DND-41 (cell line): ENCODE measurements around the gene LYPLA2.
A peak's percentile ranks its signal among the peaks of the same experiment; 100 is the strongest.

Source experiments
- ATAC-seq: fragments of 200-7000 bp; cut with Tn5 transposase; 3 replicates; pipeline ENCODE4 v1.9.1; 2021; ENCODE audit warnings: low read depth; ENCODE audit not compliant: insufficient read depth
- DNase-seq: peaks from one replicate; pipeline ENCODE4 v3.0.0-alpha.2; 2020
- H2AFZ ChIP-seq: 2 replicates; pipeline ENCODE4 v1.6.0; 2012; ENCODE audit warnings: low read depth, low read length
- H3K27ac ChIP-seq: 2 replicates; pipeline ENCODE4 v1.5.1; 2012; ENCODE audit warnings: low read length, inconsistent platforms
- H3K27me3 ChIP-seq: fragments of 200-600 bp; sonication (generic); 2 replicates; pipeline ENCODE4 v1.6.0; 2012; ENCODE audit warnings: low read length, mild to moderate bottlenecking, inconsistent platforms; ENCODE audit not compliant: insufficient read depth, poor library complexity
- H3K36me3 ChIP-seq: 2 replicates; pipeline ENCODE4 v1.5.1; 2012; ENCODE audit warnings: low read length, inconsistent platforms; ENCODE audit not compliant: insufficient read depth
- H3K4me1 ChIP-seq: 2 replicates; pipeline ENCODE4 v1.5.1; 2012; ENCODE audit warnings: mild to moderate bottlenecking, low read length; ENCODE audit not compliant: insufficient read depth
- H3K4me2 ChIP-seq: 2 replicates; pipeline ENCODE4 v1.6.0; 2012; ENCODE audit warnings: mild to moderate bottlenecking, moderate library complexity, low read length, inconsistent platforms; ENCODE audit not compliant: insufficient read depth
- H3K4me3 ChIP-seq, 2 experiments: fragments of 200-600 bp in 1 of 2; shearing (Covaris generic) in 1 of 2; 2 replicates each; pipeline ENCODE4 v1.5.1; 2012 to 2016; ENCODE audit warnings: inconsistent platforms in 2 of 2, low read length in 2 of 2, mild to moderate bottlenecking in 2 of 2, low read depth in 1 of 2, moderate library complexity in 1 of 2
- H3K79me2 ChIP-seq: 2 replicates; pipeline ENCODE4 v1.6.0; 2012; ENCODE audit warnings: low read length, inconsistent platforms; ENCODE audit not compliant: insufficient read depth
- H3K9ac ChIP-seq: 2 replicates; pipeline ENCODE4 v1.6.0; 2012; ENCODE audit warnings: low read depth, mild to moderate bottlenecking, inconsistent platforms, low read length, moderate library complexity
- H3K9me3 ChIP-seq: 2 replicates; pipeline ENCODE4 v1.5.1; 2012; ENCODE audit warnings: low read length, moderate library complexity, mild to moderate bottlenecking, inconsistent platforms; ENCODE audit not compliant: insufficient read depth, severe bottlenecking
- H4K20me1 ChIP-seq: 2 replicates; pipeline ENCODE4 v1.6.0; 2012; ENCODE audit warnings: low read length; ENCODE audit not compliant: insufficient read depth
- CTCF ChIP-seq: IDR thresholded peaks from 2 replicates; pipeline ENCODE4 v1.5.1; 2012; ENCODE audit warnings: borderline replicate concordance, low read length, moderate library complexity, mild to moderate bottlenecking; ENCODE audit not compliant: poor library complexity, severe bottlenecking; ENCODE audit errors: extremely low read depth
- EZH2 ChIP-seq: IDR thresholded peaks from 3 replicates; pipeline ENCODE4 v1.6.1; 2012; ENCODE audit warnings: borderline replicate concordance, low read depth, mild to moderate bottlenecking, moderate library complexity, low read length, inconsistent platforms; ENCODE audit not compliant: severe bottlenecking

Gene LYPLA2

GRCh38 chr1:23743287-23744152 is 47.4 kb upstream of the LYPLA2 start, which contains the start of gene ELOA:
TSS of gene ELOA (plus strand) at chr1:23743471. CDS start at chr1:23743504, 33 bp downstream.
- H3K27me3 ChIP-seq: no peaks in the 10 kb centered on the region
- peaks cover 25% of the 10 kb centered on the region for H3K36me3 ChIP-seq
- ATAC-seq (peak; percentile 95), DNase-seq (peak; percentile 85)
- H3K4me1 ChIP-seq: peaks cover 35% of the 10 kb centered on the region
- H3K4me3 ChIP-seq: peak within 1 kb of the TSS; percentile 97 to 98
- peak; percentile 2 for TF ChIP-seq CTCF
- no peak for TF ChIP-seq EZH2
- H2AFZ ChIP-seq: peak within 1 kb of the TSS; percentile 88
- peaks cover 37% of the 10 kb centered on the region for H4K20me1 ChIP-seq
- peaks cover 58% of the 10 kb centered on the region for H3K79me2 ChIP-seq
- H3K9ac ChIP-seq: peak within 1 kb of the TSS; percentile 94
- H3K9me3 ChIP-seq: no peaks in the 10 kb centered on the region
- peak within 1 kb of the TSS; percentile 85 for H3K27ac ChIP-seq
- peak within 1 kb of the TSS; percentile 84 for H3K4me2 ChIP-seq

GRCh38 chr1:23745515-23745914 is 45.4 kb upstream of the LYPLA2 start:
- Histone ChIP-seq H3K27ac (no peak overlapping the region), H3K9ac (peak overlapping the region; percentile 94; the same call in 1 of the 2 replicates), H3K9me3 (no peaks in the 10 kb centered on the region), H3K4me3 (no peak overlapping the region), H3K4me1 (peaks cover 35% of the 10 kb centered on the region), H3K79me2 (peaks cover 72% of the 10 kb centered on the region), H2AFZ (no peak overlapping the region), H3K4me2 (peak overlapping the region; percentile 84; the same call in 1 of the 2 replicates), H3K36me3 (peaks cover 38% of the 10 kb centered on the region), H4K20me1 (peaks cover 39% of the 10 kb centered on the region), H3K27me3 (no peaks in the 10 kb centered on the region)
- ATAC-seq (no peak), DNase-seq (no peak)
- TF ChIP-seq CTCF: peak; percentile 47
- no peak for TF ChIP-seq EZH2

- DNase-seq (no peak), ATAC-seq (no peak)
- no peaks in the 10 kb centered on the region for H3K27me3 ChIP-seq
- H3K36me3 ChIP-seq: peaks cover 63% of the 10 kb centered on the region
- H3K4me3 ChIP-seq: no peak overlapping the region
- no peak overlapping the region for H3K4me2 ChIP-seq
- no peak overlapping the region for H3K27ac ChIP-seq
- H3K4me1 ChIP-seq: peaks cover 25% of the 10 kb centered on the region
- H3K9ac ChIP-seq: no peak overlapping the region
- H4K20me1 ChIP-seq: peaks cover 51% of the 10 kb centered on the region
- peaks cover 80% of the 10 kb centered on the region for H3K79me2 ChIP-seq
- no peaks in the 10 kb centered on the region for H3K9me3 ChIP-seq
- TF ChIP-seq EZH2 (no peak), CTCF (no peak)
- H2AFZ ChIP-seq: no peak overlapping the region
These were observed 42.9 kb upstream of the LYPLA2 start for GRCh38 chr1:23748016-23748415.
